Trophoblast cell (in vitro differentiated cells and primary cell): ENCODE measurements around the gene ALDH16A1.

ENCODE experiments used
- DNase-seq, 2 donors: peaks; one replicate each; pipeline ENCODE4 v3.0.0-alpha.2; 2016
- H2AFZ ChIP-seq: 2 replicates; pipeline ENCODE4 v1.6.1; 2013; ENCODE audit warnings: low read length, moderate library complexity, mild to moderate bottlenecking; ENCODE audit not compliant: insufficient read depth, poor library complexity
- H2AK5ac ChIP-seq: 2 replicates; pipeline ENCODE4 v1.6.1; 2013; ENCODE audit warnings: mild to moderate bottlenecking, low read length
- H2BK120ac ChIP-seq: 2 replicates; pipeline ENCODE4 v1.6.1; 2013; ENCODE audit warnings: low read length, mild to moderate bottlenecking, moderate library complexity; ENCODE audit not compliant: insufficient read depth, poor library complexity
- H2BK12ac ChIP-seq: 2 replicates; pipeline ENCODE4 v1.6.1; 2013; ENCODE audit warnings: mild to moderate bottlenecking, low read length, moderate library complexity
- H2BK5ac ChIP-seq: 2 replicates; pipeline ENCODE4 v1.6.1; 2013; ENCODE audit warnings: low read length, low read depth, moderate library complexity, mild to moderate bottlenecking; ENCODE audit not compliant: poor library complexity
- H3K14ac ChIP-seq: 2 replicates; pipeline ENCODE4 v1.6.1; 2013; ENCODE audit warnings: mild to moderate bottlenecking, low read length
- H3K18ac ChIP-seq: 2 replicates; pipeline ENCODE4 v1.6.1; 2013; ENCODE audit warnings: mild to moderate bottlenecking, low read length
- H3K23ac ChIP-seq: 2 replicates; pipeline ENCODE4 v1.6.1; 2013; ENCODE audit warnings: low read length
- H3K27ac ChIP-seq: 2 replicates; pipeline ENCODE4 v1.5.1; 2013; ENCODE audit warnings: low read depth, mild to moderate bottlenecking, inconsistent platforms, low read length, moderate library complexity
- H3K27me3 ChIP-seq: 2 replicates; pipeline ENCODE4 v1.6.1; 2013; ENCODE audit warnings: inconsistent platforms, mild to moderate bottlenecking, low read length, moderate library complexity; ENCODE audit not compliant: insufficient read depth
- H3K36me3 ChIP-seq, 2 experiments: 1 replicate in 1 of 2; 2 replicates in 1 of 2; pipeline ENCODE4 v1.6.1; 2013; ENCODE audit warnings: low read length in 2 of 2, mild to moderate bottlenecking in 2 of 2, moderate library complexity in 1 of 2; ENCODE audit not compliant: insufficient read depth in 2 of 2, control insufficient read depth in 1 of 2
- H3K4ac ChIP-seq: 2 replicates; pipeline ENCODE4 v1.6.1; 2013; ENCODE audit warnings: low read depth, mild to moderate bottlenecking, low read length, moderate library complexity
- H3K4me1 ChIP-seq, 2 experiments: 1 replicate in 1 of 2; 2 replicates in 1 of 2; pipeline ENCODE4 v1.6.1; 2013; ENCODE audit warnings: low read length in 2 of 2, mild to moderate bottlenecking in 2 of 2, moderate library complexity in 1 of 2; ENCODE audit not compliant: insufficient read depth in 2 of 2, control insufficient read depth in 1 of 2
- H3K4me2 ChIP-seq: 2 replicates; pipeline ENCODE4 v1.6.1; 2013; ENCODE audit warnings: inconsistent platforms, mild to moderate bottlenecking, low read length, moderate library complexity
- H3K4me3 ChIP-seq: 2 replicates; pipeline ENCODE4 v1.5.1; 2013; ENCODE audit warnings: mild to moderate bottlenecking, low read depth, low read length, inconsistent platforms
- H3K79me1 ChIP-seq: one replicate; pipeline ENCODE4 v1.6.1; 2013; ENCODE audit warnings: low read length
- H3K79me2 ChIP-seq: 2 replicates; pipeline ENCODE4 v1.6.1; 2013; ENCODE audit warnings: low read length, mild to moderate bottlenecking; ENCODE audit not compliant: control insufficient read depth, insufficient read depth, poor library complexity
- H3K9ac ChIP-seq: 2 replicates; pipeline ENCODE4 v1.6.1; 2013; ENCODE audit warnings: mild to moderate bottlenecking, low read length
- H3K9me3 ChIP-seq: 2 replicates; pipeline ENCODE4 v1.6.1; 2013; ENCODE audit warnings: low read depth, mild to moderate bottlenecking, control low read depth, inconsistent platforms, low read length; ENCODE audit not compliant: insufficient read depth
- H4K12ac ChIP-seq: 2 replicates; pipeline ENCODE4 v1.6.1; 2013; ENCODE audit warnings: low read depth, mild to moderate bottlenecking, low read length, moderate library complexity
- H4K8ac ChIP-seq: 2 replicates; pipeline ENCODE4 v1.6.1; 2013; ENCODE audit warnings: low read depth, mild to moderate bottlenecking, low read length, moderate library complexity
- H4K91ac ChIP-seq: one replicate; pipeline ENCODE4 v1.6.1; 2013; ENCODE audit warnings: low read depth, mild to moderate bottlenecking, low read length, moderate library complexity
- WGBS: extraction: QIAGEN DNeasy Blood & Tissue Kit; methylation state at CpG from one replicate; pipeline ENCODE4 v1.1.7; 2013; ENCODE audit warnings: missing lambda C conversion rate; ENCODE audit not compliant: insufficient read length, insufficient coverage; ENCODE audit errors: extremely low coverage; 5-methylcytosine and 5-hydroxymethylcytosine counted together

ALDH16A1 gene

GRCh38 chr19:49463960-49464740, 11.1 kb downstream of the ALDH16A1 start:
- Histone ChIP-seq H3K4me2 (no peak overlapping the region), H3K36me3 (peaks cover 34 to 53% of the 10 kb centered on the region in 2 experiments), H3K14ac (no peak overlapping the region), H2BK12ac (no peak overlapping the region), H3K23ac (no peak overlapping the region), H2BK120ac (no peak overlapping the region), H3K27ac (no peak overlapping the region), H3K4ac (no peak overlapping the region), H2BK5ac (no peak overlapping the region), H3K4me1 (no peaks in the 10 kb centered on the region), H4K8ac (no peak overlapping the region), H3K27me3 (no peaks in the 10 kb centered on the region), H3K4me3 (no peak overlapping the region), H4K91ac (no peak overlapping the region), H3K79me2 (no peaks in the 10 kb centered on the region), H3K79me1 (no peaks in the 10 kb centered on the region), H2AK5ac (no peak overlapping the region), H3K9ac (no peak overlapping the region), H2AFZ (no peak overlapping the region), H4K12ac (no peak overlapping the region), H3K18ac (no peak overlapping the region), H3K9me3 (no peaks in the 10 kb centered on the region)
- DNase-seq, result no peak
- WGBS, result no CpG with 5 or more reads among the region's 39 CpGs

- Histone ChIP-seq H3K23ac (no peak overlapping the region), H2AFZ (no peak overlapping the region), H2BK5ac (no peak overlapping the region), H3K27ac (no peak overlapping the region), H3K14ac (no peak overlapping the region), H3K4me3 (no peak overlapping the region), H4K12ac (no peak overlapping the region), H3K9ac (no peak overlapping the region), H3K18ac (no peak overlapping the region), H3K27me3 (no peaks in the 10 kb centered on the region), H3K36me3 (peaks cover 40 to 57% of the 10 kb centered on the region in 2 experiments), H3K79me2 (no peaks in the 10 kb centered on the region), H3K4ac (no peak overlapping the region), H3K4me1 (no peaks in the 10 kb centered on the region), H3K4me2 (no peak overlapping the region), H3K79me1 (no peaks in the 10 kb centered on the region), H2AK5ac (no peak overlapping the region), H4K91ac (no peak overlapping the region), H2BK120ac (no peak overlapping the region), H4K8ac (no peak overlapping the region), H2BK12ac (no peak overlapping the region), H3K9me3 (no peaks in the 10 kb centered on the region)
- no CpG with 5 or more reads among the region's 3 CpGs for WGBS
- no peak for DNase-seq
These were observed 12.3 kb downstream of the ALDH16A1 start for GRCh38 chr19:49465371-49465770.

- H2BK5ac ChIP-seq, result no peak overlapping the region
- H4K12ac ChIP-seq, result no peak overlapping the region
- no peaks in the 10 kb centered on the region for H3K9me3 ChIP-seq
- no peaks in the 10 kb centered on the region for H3K27me3 ChIP-seq
- no peak overlapping the region for H3K4ac ChIP-seq
- H3K27ac ChIP-seq, result no peak overlapping the region
- no peak overlapping the region for H3K4me2 ChIP-seq
- H3K18ac ChIP-seq, result no peak overlapping the region
- H2BK12ac ChIP-seq, result no peak overlapping the region
- H3K79me1 ChIP-seq, result no peaks in the 10 kb centered on the region
- H2AFZ ChIP-seq, result no peak overlapping the region
- H3K14ac ChIP-seq, result no peak overlapping the region
- H3K23ac ChIP-seq, result no peak overlapping the region
- H4K91ac ChIP-seq, result no peak overlapping the region
- H3K36me3 ChIP-seq, result peaks cover 38 to 50% of the 10 kb centered on the region in 2 experiments
- H4K8ac ChIP-seq, result no peak overlapping the region
- H3K4me3 ChIP-seq, result peak overlapping the region; percentile 47
- H3K79me2 ChIP-seq, result no peaks in the 10 kb centered on the region
- WGBS, result no CpG with 5 or more reads among the region's 19 CpGs
- H2BK120ac ChIP-seq, result no peak overlapping the region
- DNase-seq, result peak; percentile 59 to 61
- no peak overlapping the region for H2AK5ac ChIP-seq
- H3K4me1 ChIP-seq, result no peaks in the 10 kb centered on the region
- no peak overlapping the region for H3K9ac ChIP-seq
These were observed 15.2 kb downstream of the ALDH16A1 start for GRCh38 chr19:49468199-49468598.

- Histone ChIP-seq H3K23ac (no peak overlapping the region), H3K79me2 (no peaks in the 10 kb centered on the region), H2AK5ac (no peak overlapping the region), H3K9ac (no peak overlapping the region), H3K4me3 (peak overlapping the region; percentile 9), H2BK5ac (no peak overlapping the region), H4K91ac (no peak overlapping the region), H2AFZ (no peak overlapping the region), H3K27me3 (no peaks in the 10 kb centered on the region), H3K79me1 (no peaks in the 10 kb centered on the region), H4K12ac (no peak overlapping the region), H3K36me3 (peaks cover 36 to 48% of the 10 kb centered on the region in 2 experiments), H3K4me2 (no peak overlapping the region), H2BK120ac (no peak overlapping the region), H2BK12ac (no peak overlapping the region), H3K9me3 (no peaks in the 10 kb centered on the region), H4K8ac (no peak overlapping the region), H3K14ac (no peak overlapping the region), H3K27ac (no peak overlapping the region), H3K4ac (no peak overlapping the region), H3K18ac (no peak overlapping the region), H3K4me1 (no peaks in the 10 kb centered on the region)
- no CpG with 5 or more reads among the region's 15 CpGs for WGBS
- peak; percentile 27 to 60 for DNase-seq
These were observed 15.9 kb downstream of the ALDH16A1 start for GRCh38 chr19:49468746-49469447.
